GM18907 (cell line): ENCODE results near the gene PLA2G4B.
A peak's percentile ranks its signal among the peaks of the same experiment; 100 is the strongest.

Experiments used
- ATAC-seq: cut with Tn5 transposase; IDR thresholded peaks from one replicate; pipeline ENCODE4 v1.9.1; 2021; ENCODE audit warnings: mild to moderate bottlenecking, moderate library complexity; ENCODE audit not compliant: unreplicated experiment

Gene PLA2G4B

DNA sequence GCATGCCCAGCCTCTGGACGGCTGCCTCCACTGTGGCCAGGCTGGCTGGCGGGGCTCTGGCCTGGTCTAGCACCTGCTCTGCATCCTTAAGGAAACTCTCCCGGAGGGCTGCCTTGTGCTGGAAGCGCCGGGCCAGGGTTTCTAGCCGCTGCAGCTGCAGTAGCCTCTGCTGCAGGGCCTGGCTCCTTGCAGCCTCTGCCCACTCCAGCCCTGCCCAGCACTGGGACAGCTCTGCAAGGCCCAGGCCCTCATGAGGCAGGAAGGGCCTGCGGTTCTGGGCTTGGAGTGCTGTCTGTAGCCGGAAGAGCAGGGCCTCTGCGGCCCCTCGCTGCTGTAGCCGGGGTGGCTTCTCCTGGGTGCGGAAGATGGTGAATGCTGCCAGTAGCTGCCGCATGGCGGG is 47.2 kb downstream of the PLA2G4B start:
- ATAC-seq: no peak

- ATAC-seq: no peak
These were observed 48.1 kb downstream of the PLA2G4B start for GRCh38 chr15:41886741-41887140.

GRCh38 chr15:41887161-41887560 is 48.5 kb downstream of the PLA2G4B start:
- no peak for ATAC-seq

DNA sequence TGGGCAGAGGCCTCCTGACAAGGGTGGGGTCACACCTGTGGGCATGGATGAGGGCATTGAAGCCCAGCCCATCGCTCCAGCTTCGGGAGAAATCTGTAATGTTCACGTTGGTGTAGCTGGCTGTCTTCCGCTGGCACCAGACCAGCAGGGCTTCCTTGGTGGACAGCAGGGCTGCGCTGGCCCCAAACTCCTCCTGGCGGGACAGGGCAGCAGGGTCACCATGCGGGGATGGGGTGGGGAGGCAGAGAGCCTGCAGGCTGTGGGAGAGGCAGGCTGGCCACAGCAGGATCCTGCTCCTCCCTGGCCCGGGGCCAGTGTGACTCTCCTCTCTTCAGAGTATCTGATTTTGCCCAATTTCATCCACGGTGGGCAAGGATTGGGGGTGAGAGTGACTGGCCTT is 49.2 kb downstream of the PLA2G4B start:
- ATAC-seq: no peak

DNA sequence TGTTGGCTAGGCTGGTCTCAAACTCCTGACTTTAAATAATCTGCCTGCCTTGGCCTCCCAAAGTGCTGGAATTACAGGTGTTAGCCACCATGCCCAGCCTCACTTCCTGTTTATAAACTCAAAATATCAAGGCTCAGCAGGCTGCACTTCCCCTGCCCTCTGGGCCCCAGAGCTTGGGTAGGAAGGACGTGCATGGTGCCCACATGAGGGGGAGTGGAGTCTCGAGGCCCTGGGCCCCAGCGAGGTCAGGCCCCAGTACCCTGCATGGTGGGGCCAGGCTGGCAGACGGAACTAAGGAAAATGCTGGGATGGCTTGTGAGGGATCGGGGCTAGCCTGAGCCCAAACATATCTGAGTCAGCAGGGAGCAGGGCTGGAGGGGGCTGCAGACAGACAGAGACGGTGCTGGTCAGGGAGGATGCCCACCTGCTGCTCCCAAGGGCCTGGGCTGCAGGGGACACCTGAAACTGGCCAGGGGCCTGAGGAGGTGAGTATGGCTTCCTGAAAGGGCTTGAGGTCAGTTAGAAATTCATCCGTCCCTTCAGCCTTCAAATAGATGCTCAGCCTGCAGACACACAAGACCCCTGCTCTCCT is 50.1 kb downstream of the PLA2G4B start:
- no peak for ATAC-seq

DNA sequence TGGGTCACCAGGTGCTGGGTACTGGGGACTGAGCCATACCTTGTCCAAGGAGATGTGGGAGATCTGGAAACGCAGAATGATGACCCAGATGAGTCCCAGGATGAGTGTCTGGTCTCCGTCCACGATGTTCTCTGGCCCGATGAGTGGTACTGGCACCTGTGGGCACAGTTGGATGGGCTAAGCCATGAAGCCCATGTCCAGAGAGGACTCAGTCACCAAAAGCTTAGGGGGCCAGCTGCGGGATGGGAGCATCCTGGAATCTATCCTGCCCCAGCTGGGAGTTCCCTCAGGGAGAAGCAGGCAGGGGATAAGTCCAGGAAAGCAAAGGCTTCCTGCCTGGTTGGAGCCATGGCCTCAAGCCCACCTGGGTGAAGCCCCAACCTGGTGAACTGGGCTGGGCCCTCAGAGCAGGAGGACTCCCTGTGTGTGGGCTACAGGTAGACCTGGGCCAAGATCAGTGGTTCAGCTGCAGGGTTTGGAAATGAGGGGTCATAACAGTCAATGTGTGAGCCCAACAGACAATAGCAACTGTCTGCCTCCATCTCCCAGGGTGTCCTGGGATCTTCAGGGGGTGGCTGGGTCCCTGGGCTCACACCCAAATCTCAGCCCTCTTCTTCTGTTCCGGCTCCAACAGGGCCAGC is 51.5 kb downstream of the PLA2G4B start:
- no peak for ATAC-seq

DNA sequence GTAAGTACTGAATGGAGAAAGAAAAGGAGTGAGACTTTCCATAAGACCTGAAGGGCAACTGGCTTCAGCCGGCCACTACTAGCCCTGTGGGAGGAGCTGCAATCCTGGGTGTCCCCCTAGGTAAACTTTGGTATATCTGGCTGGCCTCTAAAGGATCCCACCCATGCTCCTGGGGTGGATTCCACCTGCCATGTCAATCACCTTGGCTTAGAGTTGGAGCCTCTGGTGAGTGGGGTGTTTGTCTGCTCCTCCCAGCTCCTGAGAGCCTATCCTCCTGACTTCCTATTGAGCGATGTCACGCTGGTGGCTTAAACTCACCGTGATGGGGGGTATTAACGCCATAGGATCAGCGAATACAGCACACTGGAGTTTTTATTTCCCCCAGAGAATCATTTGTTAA is 52.6 kb downstream of the PLA2G4B start:
- ATAC-seq: no peak

DNA sequence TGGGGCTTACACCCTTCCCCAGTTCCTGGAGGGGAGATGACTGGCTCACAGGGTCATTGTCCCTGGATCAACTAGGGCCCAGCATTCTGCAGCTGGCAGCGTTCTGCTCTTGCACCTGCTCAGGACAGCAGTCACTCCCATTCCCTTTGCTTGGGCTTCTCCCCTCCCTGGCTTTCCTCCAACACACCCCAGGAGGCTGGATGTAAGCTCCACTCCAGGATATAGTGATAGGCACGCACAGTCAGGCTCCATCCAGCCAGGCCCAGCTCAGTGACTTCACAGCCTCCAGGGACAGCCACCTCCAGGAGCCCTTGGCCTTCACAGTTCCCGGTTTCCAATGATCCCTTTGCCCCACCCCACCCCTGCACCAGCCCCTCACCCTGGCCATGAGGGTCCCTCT is 53.3 kb downstream of the PLA2G4B start:
- ATAC-seq: no peak

GRCh38 chr15:41892621-41893421 is 54.2 kb downstream of the PLA2G4B start:
- ATAC-seq: no peak

- no peak for ATAC-seq
These were observed 55.0 kb downstream of the PLA2G4B start, which contains the start of gene SPTBN5 for GRCh38 chr15:41893422-41894250. SPTBN5 (minus strand) TSS chr15:41894053; CDS start chr15:41893497, 556 bp downstream.

DNA sequence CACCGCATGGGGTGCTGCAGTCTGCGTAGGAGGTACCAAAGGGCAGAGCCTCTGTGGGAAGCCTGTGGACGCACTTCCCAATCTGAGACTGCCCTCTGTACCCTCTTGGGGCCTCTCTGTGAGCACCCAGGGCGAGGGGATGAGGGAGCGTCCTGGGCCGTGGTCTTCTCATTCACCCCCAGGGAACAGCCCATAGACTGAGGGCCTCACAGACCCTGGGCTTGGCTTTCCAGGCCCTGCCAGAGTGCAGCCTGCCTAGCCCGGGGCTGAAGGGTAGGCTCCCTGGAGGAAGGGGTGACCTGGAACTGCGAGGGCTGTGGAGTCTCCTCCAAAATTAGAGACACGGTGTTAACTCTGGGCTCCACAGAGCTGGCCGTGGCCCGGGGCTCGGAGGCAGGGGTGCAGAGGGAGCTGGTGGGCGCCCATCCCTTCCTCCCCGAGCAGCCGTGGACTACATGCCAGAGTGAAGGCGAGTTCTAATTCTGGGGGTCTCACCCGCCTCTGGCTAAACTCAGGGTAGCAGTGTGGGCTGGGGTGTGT is 55.7 kb downstream of the PLA2G4B start:
- no peak for ATAC-seq

DNA sequence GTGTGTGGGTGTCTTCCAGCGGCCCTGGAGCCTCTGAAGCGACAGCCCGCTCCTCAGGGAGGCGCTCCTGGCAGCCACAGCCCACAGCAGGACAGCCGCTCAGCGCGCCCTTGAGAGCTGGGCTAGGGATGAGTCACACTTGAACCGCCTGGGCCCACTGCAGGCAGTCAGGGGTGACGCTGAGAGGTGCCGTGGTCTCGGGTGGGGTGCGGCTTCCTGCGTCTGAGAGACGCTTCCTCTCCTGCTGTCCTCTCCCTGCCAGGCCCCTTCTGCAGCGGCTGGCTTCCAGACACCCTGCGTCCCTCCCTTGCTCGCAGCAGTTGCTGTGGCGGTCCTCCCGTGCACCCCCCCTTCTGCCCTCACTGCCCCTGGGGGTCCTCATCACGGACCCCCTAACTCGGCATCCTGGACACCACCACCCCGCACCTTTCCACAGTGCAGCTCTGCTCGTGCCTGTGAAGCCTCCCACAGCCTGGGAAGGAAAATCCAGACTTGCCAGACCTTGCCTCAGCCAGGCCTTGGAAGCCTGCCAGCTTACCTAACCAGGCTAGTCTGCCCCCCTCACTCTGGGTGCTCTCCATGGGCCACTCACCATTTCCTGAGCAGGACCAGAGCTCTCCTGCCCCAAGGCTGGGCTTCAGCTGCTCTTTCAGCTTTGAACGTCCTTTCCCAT is 56.3 kb downstream of the PLA2G4B start:
- ATAC-seq: peak; percentile 83

DNA sequence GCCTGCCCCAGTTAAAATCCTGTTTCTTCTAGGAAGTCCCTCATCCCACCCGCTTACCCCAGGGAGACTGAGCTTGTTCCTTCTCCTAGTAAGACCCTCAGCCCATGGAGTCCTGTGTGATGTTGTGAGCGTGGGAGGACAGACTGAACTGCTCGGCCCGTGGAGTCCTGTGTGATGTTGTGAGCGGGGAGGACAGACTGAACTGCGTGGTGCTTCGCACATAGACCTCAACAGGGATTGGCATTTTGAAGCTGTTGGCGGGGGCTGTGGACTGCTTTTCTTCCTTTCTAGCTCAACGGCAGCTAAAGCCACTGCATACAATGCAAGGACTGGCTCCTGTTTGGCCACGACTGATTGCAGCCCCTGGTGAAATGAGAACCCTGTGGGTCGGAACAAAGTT is 56.8 kb downstream of the PLA2G4B start:
- ATAC-seq: no peak

DNA sequence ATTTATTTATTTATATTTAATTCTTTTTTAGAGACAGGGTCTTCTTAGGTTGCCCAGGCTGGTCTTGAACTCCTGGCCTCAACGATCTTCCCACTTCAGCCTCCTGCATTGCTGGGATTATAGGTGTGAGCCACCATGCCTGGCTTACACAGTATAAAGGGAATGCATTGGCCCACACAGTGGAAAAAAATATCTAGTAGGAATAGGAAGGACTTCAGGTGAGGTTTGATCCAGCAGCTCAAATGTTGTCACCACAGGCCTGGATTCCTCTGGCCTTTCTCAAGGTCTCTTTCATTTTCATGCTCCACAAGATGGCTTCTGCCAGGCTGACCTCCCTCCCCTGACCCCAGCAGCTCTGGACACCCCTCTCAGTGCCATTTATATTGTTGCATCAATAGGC is 57.3 kb downstream of the PLA2G4B start:
- ATAC-seq: no peak

- no peak for ATAC-seq
These were observed 57.9 kb downstream of the PLA2G4B start for GRCh38 chr15:41896566-41896965.

- no peak for ATAC-seq
These were observed 58.7 kb downstream of the PLA2G4B start for GRCh38 chr15:41897363-41897799.
